Activated effector memory CD4-positive, alpha-beta T cell treated with Interleukin-2 at 50 U/mL for 16 hours (primary cell): Measurements from ENCODE around the gene HERC2.
"Not testable (repeated sequence)": the region's sequence is repeated elsewhere in the genome, so short reads cannot be mapped to it uniquely, and the experiment has no call there.

ENCODE experiments used
- DNase-seq: peaks from one replicate; pipeline ENCODE4 v3.0.0-alpha.2; 2020

Gene HERC2

GRCh38 chr15:28178727-28179126 is 143.3 kb downstream of the HERC2 start:
- DNase-seq, result no peak

GRCh38 chr15:28178290-28178689 is 143.7 kb downstream of the HERC2 start:
- DNase-seq, result no peak

- no peak for DNase-seq
These were observed 152.6 kb downstream of the HERC2 start for GRCh38 chr15:28169366-28169765.

- not testable (repeated sequence) for DNase-seq
These were observed 153.4 kb downstream of the HERC2 start for GRCh38 chr15:28168405-28169121.

- no peak for DNase-seq
These were observed 154.9 kb downstream of the HERC2 start for GRCh38 chr15:28167042-28167441.

GRCh38 chr15:28165791-28166190 is 156.2 kb downstream of the HERC2 start:
- DNase-seq, result no peak

- no peak for DNase-seq
These were observed 157.1 kb downstream of the HERC2 start for GRCh38 chr15:28164876-28165275.

- DNase-seq, result no peak
These were observed 167.7 kb downstream of the HERC2 start for GRCh38 chr15:28154283-28154682.

GRCh38 chr15:28153492-28154119 is 168.4 kb downstream of the HERC2 start:
- DNase-seq, result no peak

- DNase-seq, result not testable (repeated sequence)
These were observed 169.4 kb downstream of the HERC2 start for GRCh38 chr15:28152538-28152923.

- DNase-seq, result not testable (repeated sequence)
These were observed 170.0 kb downstream of the HERC2 start for GRCh38 chr15:28151864-28152537.

- DNase-seq, result no peak
These were observed 174.2 kb downstream of the HERC2 start for GRCh38 chr15:28147801-28148200.

- DNase-seq, result not testable (repeated sequence)
These were observed 176.6 kb downstream of the HERC2 start for GRCh38 chr15:28145419-28145818.

- no peak for DNase-seq
These were observed 181.9 kb downstream of the HERC2 start for GRCh38 chr15:28140062-28140461.

- not testable (repeated sequence) for DNase-seq
These were observed 184.5 kb downstream of the HERC2 start for GRCh38 chr15:28137408-28138039.

GRCh38 chr15:28136236-28136904 is 185.6 kb downstream of the HERC2 start:
- peak; percentile 28 for DNase-seq

- DNase-seq, result no peak
These were observed 188.7 kb downstream of the HERC2 start for GRCh38 chr15:28133281-28133680.

GRCh38 chr15:28132524-28133275 is 189.3 kb downstream of the HERC2 start:
- no peak for DNase-seq

GRCh38 chr15:28131946-28132345 is 190.0 kb downstream of the HERC2 start:
- DNase-seq, result no peak

- no peak for DNase-seq
These were observed 190.6 kb downstream of the HERC2 start for GRCh38 chr15:28131400-28131799.

GRCh38 chr15:28130651-28131050 is 191.3 kb downstream of the HERC2 start:
- DNase-seq, result no peak

- DNase-seq, result no peak
These were observed 192.6 kb downstream of the HERC2 start for GRCh38 chr15:28129231-28129848.
